ENCODE measurements around the gene TAT. TPM values are rescaled to one million over a fixed set of nuclear protein-coding genes. Genes with fewer than 3 reads are reported as not detected.
"Not testable (repeated sequence)": the region's sequence is repeated elsewhere in the genome, so short reads cannot be mapped to it uniquely, and the experiment has no call there.

TAT gene
- total and polyA plus RNA-seq, 2 experiments from 2014 or later = not detected

GRCh38 chr16:71562552-71562951 lies 14.3 kb downstream of the TAT start:
- H3F3A ChIP-seq (ENCODE audit: insufficient read depth) = peaks cover 6% of the 10 kb centered on the region
- H3K9ac ChIP-seq = no peak overlapping the region
- H3K4me1 ChIP-seq (ENCODE audit: insufficient read depth) = no peaks in the 10 kb centered on the region
- WGBS, 2 experiments (ENCODE audit: low coverage in 1 of 2, low lambda C conversion rate in 2 of 2, missing lambda C conversion rate in 2 of 2) = 79 to 81% methylated on average over 1 of the region's 1 CpG
- TF ChIP-seq EZH2 (IDR thresholded peaks at IDR 0.05; ENCODE audit: insufficient read depth, poor library complexity, severe bottlenecking) = no peak
- TF ChIP-seq EZH2phosphoT487 (IDR thresholded peaks at IDR 0.05; ENCODE audit: insufficient read depth, low read depth) = no peak
- H3K9me2 ChIP-seq (ENCODE audit: insufficient read depth) = no peaks in the 10 kb centered on the region
- no peaks in the 10 kb centered on the region for H3K27me3 ChIP-seq (replicated peaks; ENCODE audit: insufficient read depth)
- no peaks in the 10 kb centered on the region for H3K9me3 ChIP-seq (ENCODE audit: low read depth)
- H4K20me1 ChIP-seq (ENCODE audit: insufficient read depth) = no peaks in the 10 kb centered on the region
- no peak overlapping the region for H3K4me2 ChIP-seq (ENCODE audit: unreplicated experiment)
- in situ Hi-C loops (cut with MboI) = no loop called here
- no peaks in the 10 kb centered on the region for H3K79me2 ChIP-seq (ENCODE audit: insufficient read depth)
- H2AFZ ChIP-seq = no peak overlapping the region
- no peak overlapping the region for H3K4me3 ChIP-seq
- no peak for DNase-seq
- no peak overlapping the region for H3K27ac ChIP-seq
- no peaks in the 10 kb centered on the region for H3K36me3 ChIP-seq (ENCODE audit: low read depth)

GRCh38 chr16:71561886-71562285 lies 15.0 kb downstream of the TAT start:
- DNase-seq; H2AFZ ChIP-seq; H3K27me3 ChIP-seq (replicated peaks; ENCODE audit: insufficient read depth); H3K9me3 ChIP-seq (ENCODE audit: low read depth); H4K20me1 ChIP-seq (ENCODE audit: insufficient read depth); H3K4me2 ChIP-seq (ENCODE audit: unreplicated experiment); H3K4me1 ChIP-seq (ENCODE audit: insufficient read depth); H3K27ac ChIP-seq; H3F3A ChIP-seq (ENCODE audit: insufficient read depth); in situ Hi-C loops (cut with MboI); H3K36me3 ChIP-seq (ENCODE audit: low read depth); H3K4me3 ChIP-seq; H3K9me2 ChIP-seq (ENCODE audit: insufficient read depth); H3K79me2 ChIP-seq (ENCODE audit: insufficient read depth); H3K9ac ChIP-seq: not testable (repeated sequence)
- WGBS, 2 experiments (ENCODE audit: low coverage in 1 of 2, low lambda C conversion rate in 2 of 2, missing lambda C conversion rate in 2 of 2) = 57 to 66% methylated on average over 8 of the region's 8 CpGs

GRCh38 chr16:71559855-71560254 lies 17.0 kb downstream of the TAT start:
- H3K4me2 ChIP-seq (ENCODE audit: unreplicated experiment) = no peak overlapping the region
- no peaks in the 10 kb centered on the region for H3F3A ChIP-seq (ENCODE audit: insufficient read depth)
- no peaks in the 10 kb centered on the region for H4K20me1 ChIP-seq (ENCODE audit: insufficient read depth)
- no peaks in the 10 kb centered on the region for H3K9me3 ChIP-seq (ENCODE audit: low read depth)
- no peaks in the 10 kb centered on the region for H3K27me3 ChIP-seq (replicated peaks; ENCODE audit: insufficient read depth)
- H3K4me1 ChIP-seq (ENCODE audit: insufficient read depth) = no peaks in the 10 kb centered on the region
- no peak overlapping the region for H3K9ac ChIP-seq
- no peaks in the 10 kb centered on the region for H3K79me2 ChIP-seq (ENCODE audit: insufficient read depth)
- H3K9me2 ChIP-seq (ENCODE audit: insufficient read depth) = no peaks in the 10 kb centered on the region
- no peak overlapping the region for H2AFZ ChIP-seq
- TF ChIP-seq EZH2 (IDR thresholded peaks at IDR 0.05; ENCODE audit: insufficient read depth, poor library complexity, severe bottlenecking) = no peak
- no peak for TF ChIP-seq EZH2phosphoT487 (IDR thresholded peaks at IDR 0.05; ENCODE audit: insufficient read depth, low read depth)
- H3K4me3 ChIP-seq = no peak overlapping the region
- no peak for DNase-seq
- H3K27ac ChIP-seq = no peak overlapping the region
- no peaks in the 10 kb centered on the region for H3K36me3 ChIP-seq (ENCODE audit: low read depth)
- in situ Hi-C loops (cut with MboI) = no loop called here

- Histone ChIP-seq H3K9me3 (ENCODE audit: low read depth) (no peaks in the 10 kb centered on the region), H3K79me2 (ENCODE audit: insufficient read depth) (no peaks in the 10 kb centered on the region), H4K20me1 (ENCODE audit: insufficient read depth) (no peaks in the 10 kb centered on the region), H3K27ac (no peak overlapping the region), H3K4me2 (ENCODE audit: unreplicated experiment) (no peak overlapping the region), H3K36me3 (ENCODE audit: low read depth) (no peaks in the 10 kb centered on the region), H2AFZ (no peak overlapping the region), H3K4me1 (ENCODE audit: insufficient read depth) (no peaks in the 10 kb centered on the region), H3K9ac (no peak overlapping the region), H3K27me3 (replicated peaks; ENCODE audit: insufficient read depth) (no peaks in the 10 kb centered on the region), H3F3A (ENCODE audit: insufficient read depth) (no peaks in the 10 kb centered on the region), H3K9me2 (ENCODE audit: insufficient read depth) (no peaks in the 10 kb centered on the region), H3K4me3 (no peak overlapping the region)
- in situ Hi-C loops (cut with MboI) = no loop called here
- WGBS, 2 experiments (ENCODE audit: low coverage in 1 of 2, low lambda C conversion rate in 2 of 2, missing lambda C conversion rate in 2 of 2) = 4 to 13% methylated on average over 3 of the region's 3 CpGs
- TF ChIP-seq EZH2 (IDR thresholded peaks at IDR 0.05; ENCODE audit: insufficient read depth, poor library complexity, severe bottlenecking) (no peak), EZH2phosphoT487 (IDR thresholded peaks at IDR 0.05; ENCODE audit: insufficient read depth, low read depth) (no peak)
- no peak for DNase-seq
Measured at GRCh38 chr16:71557954-71558582, 18.8 kb downstream of the TAT start.

- no peak overlapping the region for H3K9ac ChIP-seq
- no peak overlapping the region for H3K27ac ChIP-seq
- whole genome bisulfite sequencing, 2 experiments (ENCODE audit: low coverage in 1 of 2, low lambda C conversion rate in 2 of 2, missing lambda C conversion rate in 2 of 2) = 41 to 54% methylated on average over 3 of the region's 3 CpGs
- H3F3A ChIP-seq (ENCODE audit: insufficient read depth) = no peaks in the 10 kb centered on the region
- in situ Hi-C loops (cut with MboI) = no loop called here
- no peaks in the 10 kb centered on the region for H3K36me3 ChIP-seq (ENCODE audit: low read depth)
- H3K27me3 ChIP-seq (replicated peaks; ENCODE audit: insufficient read depth) = no peaks in the 10 kb centered on the region
- no peak overlapping the region for H2AFZ ChIP-seq
- DNase-seq = no peak
- TF ChIP-seq EZH2phosphoT487 (IDR thresholded peaks at IDR 0.05; ENCODE audit: insufficient read depth, low read depth) (no peak), EZH2 (IDR thresholded peaks at IDR 0.05; ENCODE audit: insufficient read depth, poor library complexity, severe bottlenecking) (no peak)
- H4K20me1 ChIP-seq (ENCODE audit: insufficient read depth) = no peaks in the 10 kb centered on the region
- no peaks in the 10 kb centered on the region for H3K9me2 ChIP-seq (ENCODE audit: insufficient read depth)
- no peaks in the 10 kb centered on the region for H3K9me3 ChIP-seq (ENCODE audit: low read depth)
- H3K4me2 ChIP-seq (ENCODE audit: unreplicated experiment) = no peak overlapping the region
- no peaks in the 10 kb centered on the region for H3K79me2 ChIP-seq (ENCODE audit: insufficient read depth)
- no peaks in the 10 kb centered on the region for H3K4me1 ChIP-seq (ENCODE audit: insufficient read depth)
- H3K4me3 ChIP-seq = no peak overlapping the region
Measured at GRCh38 chr16:71557299-71557698, 19.6 kb downstream of the TAT start.

Measured in GM23248 (cell line).